Loucy (cell line): ENCODE measurements around the gene NDEL1.

Source experiments
- H2AFZ ChIP-seq: fragments of 200-600 bp; sonication (generic); 2 replicates; pipeline ENCODE4 v1.6.0; 2016; ENCODE audit warnings: antibody characterized with exemption, mild to moderate bottlenecking, low read length, moderate library complexity
- H3F3A ChIP-seq: fragments of 200-600 bp; 2 replicates; pipeline ENCODE4 v1.6.0; 2016; ENCODE audit warnings: antibody characterized with exemption, low read depth, mild to moderate bottlenecking
- H3K27me3 ChIP-seq: fragments of 200-600 bp; sonication (generic); 2 replicates; pipeline ENCODE4 v1.6.1; 2014; ENCODE audit warnings: low read length, mild to moderate bottlenecking; ENCODE audit not compliant: insufficient read depth, poor library complexity, severe bottlenecking
- H3K36me3 ChIP-seq: fragments of 200-600 bp; sonication (generic); 2 replicates; pipeline ENCODE4 v1.6.1; 2016; ENCODE audit warnings: low read length; ENCODE audit not compliant: insufficient read depth
- H3K4me1 ChIP-seq: fragments of 200-600 bp; sonication (generic); 2 replicates; pipeline ENCODE4 v1.5.1; 2014; ENCODE audit warnings: low read length, mild to moderate bottlenecking; ENCODE audit not compliant: insufficient read depth, poor library complexity, severe bottlenecking
- H3K4me2 ChIP-seq: fragments of 200-600 bp; sonication (generic); 2 replicates; pipeline ENCODE4 v1.6.0; 2014; ENCODE audit warnings: antibody characterized with exemption, low read length, low read depth, mild to moderate bottlenecking; ENCODE audit not compliant: poor library complexity, severe bottlenecking
- H3K4me3 ChIP-seq: fragments of 200-600 bp; sonication (generic); 2 replicates; pipeline ENCODE4 v1.5.1; 2014; ENCODE audit warnings: low read length, mild to moderate bottlenecking, mixed read lengths; ENCODE audit not compliant: poor library complexity, severe bottlenecking
- H3K79me2 ChIP-seq: fragments of 200-600 bp; sonication (generic); 2 replicates; pipeline ENCODE4 v1.6.1; 2014; ENCODE audit warnings: low read length; ENCODE audit not compliant: insufficient read depth
- H3K9ac ChIP-seq: fragments of 200-600 bp; sonication (generic); 2 replicates; pipeline ENCODE4 v1.6.0; 2014; ENCODE audit warnings: mild to moderate bottlenecking, low read depth, low read length, moderate library complexity; ENCODE audit not compliant: poor library complexity, severe bottlenecking
- H3K9me2 ChIP-seq: fragments of 200-600 bp; sonication (generic); replicated peaks from 2 replicates; pipeline ENCODE4 v1.6.1; 2016; ENCODE audit warnings: low read depth, low read length, mixed read lengths
- H3K9me3 ChIP-seq: fragments of 200-600 bp; sonication (generic); 2 replicates; pipeline ENCODE4 v1.6.1; 2014; ENCODE audit warnings: mild to moderate bottlenecking, antibody characterized with exemption, low read length, low read depth; ENCODE audit not compliant: insufficient read depth
- H4K20me1 ChIP-seq: fragments of 200-600 bp; sonication (generic); 2 replicates; pipeline ENCODE4 v1.6.0; 2014; ENCODE audit warnings: antibody characterized with exemption, low read length, mild to moderate bottlenecking; ENCODE audit not compliant: insufficient read depth, poor library complexity, severe bottlenecking
- CTCF ChIP-seq: fragments of 200-600 bp; sonication (generic); conservative IDR thresholded peaks from 2 replicates; pipeline ENCODE4 v1.5.1; 2014; ENCODE audit warnings: mild to moderate bottlenecking, antibody characterized with exemption, low read length
- EZH2phosphoT487 ChIP-seq: fragments of 200-600 bp; IDR thresholded peaks from 2 replicates; pipeline ENCODE4 v1.6.1; 2018; ENCODE audit warnings: antibody characterized with exemption, mild to moderate bottlenecking, moderate library complexity, borderline replicate concordance

Gene NDEL1

GRCh38 chr17:8473451-8474192 lies 37.9 kb downstream of the NDEL1 start:
- Histone ChIP-seq H3F3A (no peaks in the 10 kb centered on the region), H3K4me1 (no peaks in the 10 kb centered on the region), H3K9me3 (no peaks in the 10 kb centered on the region), H3K4me3 (no peak overlapping the region), H3K36me3 (peaks cover 69% of the 10 kb centered on the region; the same call in 1 of the 2 replicates), H3K4me2 (no peak overlapping the region), H2AFZ (no peak overlapping the region), H4K20me1 (no peaks in the 10 kb centered on the region), H3K9ac (no peak overlapping the region), H3K9me2 (no peaks in the 10 kb centered on the region), H3K27me3 (no peaks in the 10 kb centered on the region), H3K79me2 (no peaks in the 10 kb centered on the region)
- TF ChIP-seq EZH2phosphoT487 (no peak), CTCF (no peak)

- Histone ChIP-seq H3F3A (no peaks in the 10 kb centered on the region), H3K27me3 (no peaks in the 10 kb centered on the region), H2AFZ (no peak overlapping the region), H3K9me3 (no peaks in the 10 kb centered on the region), H3K9me2 (no peaks in the 10 kb centered on the region), H3K4me1 (no peaks in the 10 kb centered on the region), H3K36me3 (peaks cover 81% of the 10 kb centered on the region; the same call in 1 of the 2 replicates), H3K79me2 (no peaks in the 10 kb centered on the region), H4K20me1 (no peaks in the 10 kb centered on the region), H3K4me2 (no peak overlapping the region), H3K9ac (no peak overlapping the region), H3K4me3 (no peak overlapping the region)
- TF ChIP-seq CTCF (no peak), EZH2phosphoT487 (no peak)
Observed at GRCh38 chr17:8474826-8475225, 39.1 kb downstream of the NDEL1 start.

- H4K20me1 ChIP-seq: no peaks in the 10 kb centered on the region
- TF ChIP-seq CTCF (no peak), EZH2phosphoT487 (no peak)
- no peak overlapping the region for H3K4me3 ChIP-seq
- H3K4me2 ChIP-seq: no peak overlapping the region
- peaks cover 85% of the 10 kb centered on the region; the same call in 1 of the 2 replicates for H3K36me3 ChIP-seq
- H3K4me1 ChIP-seq: no peaks in the 10 kb centered on the region
- H3K9me2 ChIP-seq: no peaks in the 10 kb centered on the region
- H3F3A ChIP-seq: no peaks in the 10 kb centered on the region
- H3K79me2 ChIP-seq: no peaks in the 10 kb centered on the region
- no peaks in the 10 kb centered on the region for H3K9me3 ChIP-seq
- no peaks in the 10 kb centered on the region for H3K27me3 ChIP-seq
- H2AFZ ChIP-seq: no peak overlapping the region
- H3K9ac ChIP-seq: no peak overlapping the region
Observed at GRCh38 chr17:8475227-8475626, 39.5 kb downstream of the NDEL1 start.
